ENCODE measurements around the gene C1QTNF1. TPM values are rescaled to one million over a fixed set of nuclear protein-coding genes. Genes with fewer than 3 reads are reported as not detected.

Gene C1QTNF1, protein sequence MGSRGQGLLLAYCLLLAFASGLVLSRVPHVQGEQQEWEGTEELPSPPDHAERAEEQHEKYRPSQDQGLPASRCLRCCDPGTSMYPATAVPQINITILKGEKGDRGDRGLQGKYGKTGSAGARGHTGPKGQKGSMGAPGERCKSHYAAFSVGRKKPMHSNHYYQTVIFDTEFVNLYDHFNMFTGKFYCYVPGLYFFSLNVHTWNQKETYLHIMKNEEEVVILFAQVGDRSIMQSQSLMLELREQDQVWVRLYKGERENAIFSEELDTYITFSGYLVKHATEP
- total RNA-seq (2014; rRNA removed; shearing (Covaris generic)) = 33.0 and 42.5 TPM in 2 replicates

DNA sequence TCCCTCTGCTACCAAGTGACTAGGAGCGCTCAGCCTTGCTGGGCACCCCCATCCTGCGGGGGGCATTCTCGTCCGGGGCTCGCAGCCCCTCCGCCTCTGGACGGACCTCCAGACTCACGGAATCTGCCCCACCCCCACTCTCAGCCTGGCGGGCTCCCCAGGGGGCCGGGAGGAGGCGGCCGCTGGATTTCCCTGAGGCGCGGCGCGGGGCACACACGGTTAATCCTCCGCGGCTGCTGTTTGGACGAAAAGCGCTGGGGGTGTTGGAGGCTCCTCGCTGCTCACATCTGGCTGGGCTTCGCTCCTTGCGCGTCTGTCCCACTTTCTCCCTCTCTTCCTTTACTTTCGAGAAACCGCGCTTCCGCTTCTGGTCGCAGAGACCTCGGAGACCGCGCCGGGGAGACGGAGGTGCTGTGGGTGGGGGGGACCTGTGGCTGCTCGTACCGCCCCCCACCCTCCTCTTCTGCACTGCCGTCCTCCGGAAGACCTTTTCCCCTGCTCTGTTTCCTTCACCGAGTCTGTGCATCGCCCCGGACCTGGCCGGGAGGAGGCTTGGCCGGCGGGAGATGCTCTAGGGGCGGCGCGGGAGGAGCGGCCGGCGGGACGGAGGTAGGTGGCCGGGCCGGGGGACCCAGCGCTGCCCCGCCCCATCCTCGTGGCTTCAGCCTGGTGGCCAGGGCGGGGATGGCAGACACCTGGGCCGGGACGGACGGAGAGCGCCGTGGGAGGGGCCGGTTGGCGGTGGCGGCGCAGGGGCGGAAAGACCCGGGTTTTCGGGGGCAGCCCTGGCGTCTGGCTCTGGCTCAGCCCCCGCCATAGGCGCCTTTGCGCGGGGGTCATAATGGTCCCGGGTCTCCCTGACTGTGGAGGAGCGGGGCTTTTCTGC lies at the start of gene C1QTNF1:
Gene C1QTNF1, plus strand, starts transcription at position 284 of the 886 bp plus-strand sequence. CDS start 19,800 bp downstream, outside the sequence.
- DNase-seq (ENCODE audit: low read depth) = peak; percentile 70

DNA sequence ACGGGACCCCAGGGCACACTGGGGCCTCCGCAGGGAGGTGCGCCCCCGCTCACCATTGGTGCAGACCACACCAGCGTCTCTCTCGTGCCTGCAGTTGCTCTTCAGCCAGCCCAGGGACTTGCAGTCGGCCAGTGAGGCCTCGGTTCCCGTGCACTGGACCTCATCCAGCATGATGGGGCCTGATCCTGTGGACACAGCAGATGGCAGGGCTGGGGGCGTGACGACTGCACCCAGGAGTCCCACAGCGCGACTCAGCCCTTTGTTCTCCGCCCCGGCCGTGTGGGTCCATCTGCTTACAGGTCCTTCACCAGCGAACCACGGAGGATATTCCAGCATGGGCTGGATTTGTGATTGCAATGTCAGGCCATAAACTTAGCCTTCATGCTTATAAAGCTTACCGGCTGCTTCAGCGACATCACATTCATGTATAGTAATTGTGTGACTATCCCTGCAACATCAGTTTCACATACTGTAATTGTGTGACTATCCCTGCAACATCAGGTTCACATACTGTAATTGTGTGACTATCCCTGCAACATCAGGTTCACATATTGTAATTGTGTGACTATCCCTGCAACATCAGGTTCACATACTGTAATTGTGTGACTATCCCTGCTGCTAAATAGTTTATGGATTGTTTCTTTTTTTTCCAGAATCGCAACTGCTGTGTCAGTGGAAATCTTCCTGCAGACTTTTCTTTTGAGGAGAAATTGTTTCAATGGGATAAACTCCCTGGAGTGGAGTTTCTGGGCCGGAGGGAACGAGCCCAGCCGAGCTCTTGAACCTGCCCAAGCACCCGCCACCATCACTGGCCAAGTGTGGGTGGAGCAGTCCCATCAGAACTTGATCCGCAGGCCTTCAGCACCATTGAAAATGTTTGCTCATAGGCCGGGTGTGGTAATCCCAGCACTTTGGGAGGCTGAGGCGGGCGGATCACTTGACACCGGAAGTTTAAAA lies 49.1 kb upstream of the C1QTNF1 start:
- no peak for DNase-seq (ENCODE audit: low read depth)

DNA sequence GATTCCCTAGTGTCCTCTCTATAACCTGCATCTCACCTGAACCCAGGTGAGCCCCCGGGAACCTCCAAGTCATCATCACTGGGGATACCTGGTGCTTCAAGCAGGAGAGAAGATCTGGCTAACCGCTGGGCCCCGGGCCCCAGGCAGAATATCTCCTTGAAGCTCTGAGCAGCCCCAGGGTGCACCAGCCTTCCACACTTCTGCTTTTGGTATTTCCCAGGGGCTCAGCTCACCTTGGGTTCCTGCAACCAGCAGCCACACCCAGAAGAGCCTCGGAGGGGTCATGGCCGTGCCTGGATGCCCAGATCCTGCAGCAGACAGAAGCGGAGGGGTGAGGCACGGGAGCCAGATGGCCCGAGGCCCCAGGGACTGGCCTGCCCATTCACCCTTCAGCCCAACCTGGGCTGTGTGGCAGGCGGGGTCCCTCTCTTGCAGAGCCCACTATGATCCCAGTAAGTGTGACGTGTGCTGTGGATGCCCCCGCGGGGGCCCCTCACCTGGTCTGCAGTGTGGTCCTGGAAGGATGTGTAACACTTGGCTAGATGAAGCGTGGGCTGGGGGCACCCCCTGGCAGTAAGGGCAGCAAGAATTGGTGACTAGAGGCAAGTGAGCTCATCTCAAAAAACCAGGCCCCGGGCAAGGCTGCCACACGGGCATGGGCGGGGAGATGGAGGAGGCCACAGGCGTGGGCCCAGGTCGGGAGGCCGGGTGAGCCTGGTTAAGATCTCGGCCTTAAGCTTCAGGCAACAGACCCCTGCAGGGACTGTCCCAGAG lies 46.9 kb upstream of the C1QTNF1 start:
- DNase-seq (ENCODE audit: low read depth) = no peak

DNA sequence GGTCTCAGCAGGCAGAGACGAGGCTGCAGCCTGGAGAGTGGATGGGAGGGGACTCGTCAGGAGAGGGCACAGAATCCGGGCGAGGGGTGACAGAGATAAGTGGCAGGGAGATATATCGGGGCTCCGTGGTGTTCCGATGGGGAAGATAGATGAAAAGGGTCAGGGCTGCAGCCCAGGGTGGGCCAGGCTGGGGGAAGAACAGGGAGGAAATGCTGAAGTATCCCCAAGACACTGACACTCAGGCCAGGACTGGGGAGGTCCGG lies 46.4 kb upstream of the C1QTNF1 start:
- no peak for DNase-seq (ENCODE audit: low read depth)

DNA sequence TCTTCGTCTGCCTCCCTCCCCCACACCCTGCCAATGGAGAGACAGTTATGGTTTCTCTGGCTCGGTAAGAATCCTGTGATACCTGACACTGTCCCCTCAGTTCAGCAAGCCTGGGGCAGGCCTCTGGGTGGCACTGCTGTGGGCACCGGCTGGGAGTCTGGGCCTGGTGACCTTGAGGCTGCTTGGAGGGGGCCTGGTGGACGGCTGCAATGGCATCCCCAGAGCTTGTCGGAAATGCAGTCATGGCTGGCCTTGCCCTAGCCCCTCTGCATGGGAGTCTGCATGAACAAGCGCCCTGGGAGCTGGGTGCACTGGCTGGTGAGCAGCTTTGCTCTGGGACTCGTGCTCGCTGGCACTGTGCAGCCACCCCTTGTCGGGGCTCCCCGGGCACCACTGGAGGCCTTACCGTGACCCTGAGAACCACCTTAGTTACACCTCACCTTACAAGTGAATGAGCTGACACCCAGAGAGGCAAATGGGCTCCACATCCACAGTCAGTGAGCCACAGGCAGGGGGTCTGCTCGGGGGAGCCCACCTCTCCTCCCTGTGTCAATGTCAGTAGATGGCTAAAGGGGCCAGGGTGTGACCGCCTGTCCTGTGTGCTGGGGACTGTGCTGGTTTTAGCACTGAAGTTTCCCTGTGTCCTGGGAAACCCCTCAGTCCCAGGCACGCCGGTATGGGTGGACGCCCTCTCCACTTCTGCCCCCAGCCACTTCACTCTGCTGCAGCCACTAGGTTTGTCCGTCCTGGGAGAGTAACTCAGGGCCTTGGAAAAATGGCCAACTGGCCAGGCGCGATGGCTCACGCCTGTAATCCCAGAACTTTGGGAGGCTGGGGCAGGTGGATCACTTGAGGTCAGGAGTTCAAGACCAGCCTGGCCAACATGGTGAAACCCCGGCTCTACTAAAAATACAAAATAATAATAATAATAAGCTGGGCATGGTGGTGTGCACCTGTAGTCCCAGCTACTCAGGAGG lies 45.7 kb upstream of the C1QTNF1 start:
- no peak for DNase-seq (ENCODE audit: low read depth)

DNA sequence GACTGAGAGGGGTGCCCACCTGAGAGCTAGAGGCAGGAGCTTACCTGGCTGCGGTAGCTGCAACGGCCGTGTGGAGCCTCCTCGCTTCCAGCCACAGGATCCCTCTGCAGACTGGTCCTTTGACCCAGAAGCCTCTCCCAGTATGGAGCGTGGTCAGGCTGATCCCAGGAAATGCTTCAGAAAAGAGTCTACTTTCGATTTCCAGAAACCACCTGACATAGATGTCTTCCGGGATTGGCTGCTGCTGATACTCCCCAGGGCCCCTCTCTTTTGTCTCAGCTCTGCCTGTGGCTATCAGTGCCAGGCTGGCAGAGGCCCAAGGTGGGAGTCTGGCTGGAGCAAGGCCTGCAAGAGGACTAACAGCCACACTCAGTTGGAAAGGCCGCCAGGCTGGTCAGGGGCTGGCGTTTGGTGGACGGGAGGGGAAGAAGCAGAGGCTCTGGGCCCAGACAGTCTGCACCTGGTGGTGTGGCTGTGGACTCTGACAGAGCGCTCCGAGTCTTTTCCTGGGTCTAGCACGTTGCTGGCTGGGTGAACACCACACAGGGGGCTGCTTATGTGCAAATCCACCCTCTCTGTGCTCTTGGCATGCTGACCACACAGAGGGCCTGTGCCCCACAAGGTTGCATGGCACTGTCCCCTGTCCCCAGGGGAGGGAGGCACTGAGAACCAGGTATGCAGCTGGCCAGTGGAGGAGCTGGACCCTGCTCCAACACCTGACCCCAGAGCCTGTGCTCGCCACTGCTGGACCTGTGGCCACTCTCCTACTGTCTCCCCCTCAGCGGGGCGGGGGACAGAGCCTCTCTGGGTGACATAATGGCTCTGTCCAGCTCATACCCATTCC lies 44.0 kb upstream of the C1QTNF1 start, which contains the start of gene LGALS3BP:
Gene LGALS3BP, minus strand, starts transcription at position 144 of the 844 bp plus-strand sequence. CDS start 2,732 bp downstream, outside the sequence.
- DNase-seq (ENCODE audit: low read depth) = peak; percentile 91

DNA sequence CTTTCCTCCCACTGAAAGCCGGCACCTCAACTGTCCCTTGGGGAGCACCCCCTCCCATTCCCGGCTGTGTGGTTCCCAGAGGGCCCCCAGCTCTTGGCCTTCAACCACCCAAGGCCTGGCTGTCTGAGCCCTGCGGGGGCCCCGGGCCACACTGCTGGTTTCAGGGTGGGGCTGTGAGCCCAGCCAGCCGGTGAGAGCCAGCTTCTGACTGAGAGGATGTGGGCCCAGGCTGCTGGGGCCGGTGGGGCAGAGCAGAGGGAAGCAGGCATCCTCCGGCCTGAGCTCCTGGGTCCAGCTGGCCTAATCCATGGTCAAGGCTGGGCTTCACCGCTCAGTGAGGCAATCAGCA lies 43.4 kb upstream of the C1QTNF1 start:
- no peak for DNase-seq (ENCODE audit: low read depth)

DNA sequence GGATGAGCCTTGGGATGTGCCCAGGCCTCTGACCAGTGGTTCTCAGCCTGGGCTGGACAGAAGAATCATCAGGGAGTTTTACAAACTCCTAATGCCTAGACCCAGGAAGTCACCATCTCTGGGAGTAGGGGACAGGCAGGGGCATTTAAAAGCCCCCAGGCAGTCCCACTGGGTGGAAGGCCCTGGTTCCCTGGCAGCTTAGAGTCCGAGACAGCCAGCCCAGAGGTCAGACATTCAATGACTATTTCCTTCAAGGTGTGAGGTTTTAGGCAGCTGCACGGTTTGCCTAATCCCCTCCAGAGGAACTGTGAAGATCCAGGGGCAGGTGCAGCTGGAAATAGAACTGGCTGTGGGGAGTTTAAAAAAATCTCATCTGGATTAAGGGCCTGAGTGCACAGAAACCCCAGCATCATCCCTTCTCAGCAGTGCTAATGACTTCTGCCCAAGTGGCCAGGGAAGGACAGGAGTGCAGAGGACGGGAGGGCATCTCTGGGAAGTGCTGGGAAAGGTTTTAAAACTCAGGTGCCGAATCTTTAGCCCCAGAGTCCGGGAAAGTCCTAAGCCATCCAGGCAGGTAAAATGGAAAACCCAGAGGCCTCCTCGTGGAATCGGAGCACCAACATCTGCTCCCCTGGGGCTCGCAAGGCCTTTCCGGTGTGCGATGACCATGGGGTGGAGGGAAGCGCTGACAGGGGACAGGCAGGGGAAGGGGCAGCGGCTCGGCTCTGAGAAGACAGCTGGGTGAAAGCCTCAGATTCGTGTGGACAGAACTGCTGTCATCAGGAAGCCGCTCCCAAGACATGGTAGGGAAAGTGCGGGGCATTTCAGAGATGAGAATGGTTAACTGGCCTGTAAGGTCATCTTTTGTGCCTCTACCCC lies 42.7 kb upstream of the C1QTNF1 start:
- no peak for DNase-seq (ENCODE audit: low read depth)

DNA sequence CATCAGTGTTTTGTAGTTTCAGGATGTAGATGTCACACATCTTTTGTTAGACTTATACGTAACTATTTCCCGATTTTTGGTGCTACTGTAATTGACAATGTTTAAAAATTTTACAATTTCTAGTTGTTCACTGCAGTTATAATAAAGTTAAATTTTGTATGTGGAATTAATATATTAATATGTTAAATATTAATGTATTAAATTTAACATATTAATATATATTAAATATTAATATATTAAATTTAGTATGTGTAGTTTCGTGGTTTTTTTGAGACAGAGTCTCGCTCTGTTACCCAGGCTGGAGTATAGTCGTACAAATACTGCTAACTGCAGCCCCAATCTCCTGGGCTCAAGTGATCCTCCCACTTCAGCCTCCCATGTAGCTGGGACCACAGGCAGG lies 38.6 kb upstream of the C1QTNF1 start:
- no peak for DNase-seq (ENCODE audit: low read depth)

DNA sequence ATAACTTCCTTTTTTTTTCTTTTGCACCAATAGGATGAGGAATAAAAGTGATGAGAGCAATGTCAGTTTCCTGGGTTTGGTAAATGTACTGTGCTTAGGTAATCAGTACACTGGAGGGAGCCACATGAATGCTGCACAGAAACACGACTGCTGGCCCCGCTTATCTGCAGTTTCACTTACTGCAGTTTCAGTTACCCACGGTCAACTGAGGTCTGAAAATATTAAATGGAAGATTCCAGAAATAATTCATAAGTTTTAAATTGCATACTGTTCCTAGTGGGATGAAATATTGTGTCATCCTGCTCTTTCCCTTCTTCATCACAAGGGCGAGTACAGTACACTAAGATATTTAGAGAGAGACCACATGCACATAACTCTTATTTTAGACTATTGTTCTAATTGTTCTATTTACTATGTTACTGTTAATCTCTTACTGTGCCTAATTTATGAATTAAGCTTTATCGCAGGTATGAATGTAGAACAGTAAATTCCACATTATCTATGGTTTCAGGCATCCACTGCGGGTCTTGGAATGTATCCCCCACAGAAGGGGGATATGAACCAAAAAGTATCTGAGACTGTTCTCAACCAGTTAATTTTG lies 37.8 kb upstream of the C1QTNF1 start:
- no peak for DNase-seq (ENCODE audit: low read depth)

DNA sequence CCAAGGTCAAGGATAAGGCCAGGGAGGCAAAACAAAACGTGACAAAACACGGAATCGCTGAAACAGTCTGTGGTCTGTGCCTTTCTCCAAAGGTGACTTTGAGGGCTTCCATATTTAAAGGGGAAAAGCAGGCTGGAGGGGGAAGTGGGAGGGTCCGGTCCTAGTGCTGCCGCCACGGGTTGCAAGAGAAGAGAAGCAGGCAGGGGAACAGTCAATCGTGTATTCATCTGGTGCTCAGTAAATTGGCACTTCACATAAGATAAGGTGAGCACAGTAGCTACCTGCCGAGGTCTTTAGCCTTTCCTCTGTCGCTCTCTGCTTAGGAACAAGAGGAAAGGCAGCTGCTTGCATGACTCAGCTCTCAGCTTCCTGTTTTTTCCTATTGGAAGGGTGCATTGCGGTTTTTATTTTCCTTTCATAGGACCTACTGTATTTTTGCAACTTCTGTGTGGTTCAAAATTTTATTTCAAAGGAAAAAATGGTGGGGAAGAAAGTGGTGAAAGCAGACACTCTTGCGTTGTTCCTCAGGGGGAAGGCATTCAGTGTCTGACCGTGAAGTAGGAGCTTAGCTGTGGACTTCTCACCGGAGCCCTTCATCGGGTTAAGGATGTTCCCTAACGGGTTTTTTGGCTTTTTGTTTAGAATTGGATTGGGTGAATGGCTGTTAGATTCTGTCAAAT lies 37.2 kb upstream of the C1QTNF1 start:
- peak; percentile 63 for DNase-seq (ENCODE audit: low read depth)

DNA sequence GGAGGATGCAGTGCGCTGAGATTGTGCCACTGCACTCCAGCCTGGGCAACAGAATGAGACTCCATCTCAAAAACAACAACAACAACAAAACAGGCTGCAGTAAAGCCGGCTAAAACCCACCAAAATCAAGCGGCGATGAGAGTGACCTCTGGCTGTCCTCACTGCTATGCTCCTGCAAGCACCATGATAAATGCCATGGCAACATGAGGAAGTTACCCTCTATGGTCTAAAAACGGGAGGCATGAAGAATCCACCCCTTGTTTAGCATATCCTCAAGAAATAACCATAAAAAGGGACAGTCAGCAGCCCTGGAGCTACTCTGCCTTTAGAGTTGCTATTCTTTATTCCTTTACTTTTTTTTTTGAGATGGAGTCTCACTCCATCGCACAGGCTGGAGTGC lies 35.8 kb upstream of the C1QTNF1 start:
- DNase-seq (ENCODE audit: low read depth) = no peak

DNA sequence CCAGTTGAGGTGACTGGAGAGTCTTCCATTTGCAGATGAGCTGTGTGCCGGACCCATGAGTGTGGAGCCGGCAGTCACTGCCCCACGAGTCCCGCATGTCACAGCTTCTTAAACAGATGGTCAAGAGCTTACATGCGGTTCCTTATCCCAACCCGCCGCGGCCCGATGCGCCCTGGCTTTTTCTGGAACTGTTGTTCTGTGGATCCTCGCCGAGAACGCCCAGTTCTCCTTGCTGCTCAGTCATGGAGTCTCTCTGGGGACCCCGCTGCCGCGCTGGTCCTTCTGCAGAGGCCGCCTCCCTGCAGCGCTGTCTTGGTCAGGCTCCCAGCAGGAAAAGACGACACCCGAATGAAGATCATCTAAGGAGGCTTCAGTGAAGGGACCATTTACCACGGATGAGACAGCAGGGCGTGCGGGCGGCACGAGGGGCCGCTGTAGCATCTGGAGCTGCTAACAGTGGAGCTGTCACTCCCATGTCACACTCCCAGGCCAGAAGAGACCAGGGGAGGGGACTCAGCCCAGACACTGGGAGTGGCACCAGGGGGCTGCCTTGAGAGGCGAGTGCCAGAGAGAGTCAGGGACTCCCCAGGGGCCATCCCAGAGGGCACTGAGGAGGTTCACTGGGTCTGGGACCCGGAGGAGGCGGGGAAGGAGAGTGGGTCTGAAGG lies 33.5 kb upstream of the C1QTNF1 start:
- DNase-seq (ENCODE audit: low read depth) = no peak

DNA sequence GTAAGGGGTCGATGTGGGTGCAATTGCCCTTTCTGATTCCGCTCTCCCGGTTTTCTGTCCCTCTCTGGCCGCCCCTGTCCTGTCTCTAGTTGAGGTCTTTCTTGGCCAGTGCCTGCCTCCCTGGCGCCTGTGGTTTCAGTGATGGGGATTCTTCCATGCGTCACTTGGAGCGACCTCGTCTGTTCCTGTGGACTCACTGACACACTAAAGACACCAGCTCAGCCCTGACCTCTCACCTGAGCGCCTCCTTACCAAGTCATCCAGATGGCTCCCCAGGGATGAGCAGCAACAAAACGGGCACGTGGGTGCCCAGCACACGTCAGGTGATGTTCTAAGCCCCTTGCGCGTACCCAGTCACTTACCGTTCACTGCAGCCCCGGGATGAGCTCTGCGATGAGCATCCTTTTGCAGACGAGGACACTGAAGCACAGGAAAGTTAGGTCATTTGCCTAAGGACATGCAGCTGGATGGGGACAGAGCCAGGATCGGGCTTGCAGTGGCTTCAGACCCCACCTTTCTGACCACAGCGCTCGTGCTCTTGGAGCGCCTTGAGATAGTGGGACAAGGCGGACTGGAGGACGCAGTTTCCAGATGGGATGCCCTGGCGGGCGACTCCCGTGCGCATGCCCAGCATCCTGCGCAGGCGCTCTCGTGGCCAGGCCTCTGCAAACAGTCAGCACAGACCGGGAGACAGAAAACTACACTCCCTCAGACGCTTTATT lies 32.8 kb upstream of the C1QTNF1 start:
- DNase-seq (ENCODE audit: low read depth) = no peak

DNA sequence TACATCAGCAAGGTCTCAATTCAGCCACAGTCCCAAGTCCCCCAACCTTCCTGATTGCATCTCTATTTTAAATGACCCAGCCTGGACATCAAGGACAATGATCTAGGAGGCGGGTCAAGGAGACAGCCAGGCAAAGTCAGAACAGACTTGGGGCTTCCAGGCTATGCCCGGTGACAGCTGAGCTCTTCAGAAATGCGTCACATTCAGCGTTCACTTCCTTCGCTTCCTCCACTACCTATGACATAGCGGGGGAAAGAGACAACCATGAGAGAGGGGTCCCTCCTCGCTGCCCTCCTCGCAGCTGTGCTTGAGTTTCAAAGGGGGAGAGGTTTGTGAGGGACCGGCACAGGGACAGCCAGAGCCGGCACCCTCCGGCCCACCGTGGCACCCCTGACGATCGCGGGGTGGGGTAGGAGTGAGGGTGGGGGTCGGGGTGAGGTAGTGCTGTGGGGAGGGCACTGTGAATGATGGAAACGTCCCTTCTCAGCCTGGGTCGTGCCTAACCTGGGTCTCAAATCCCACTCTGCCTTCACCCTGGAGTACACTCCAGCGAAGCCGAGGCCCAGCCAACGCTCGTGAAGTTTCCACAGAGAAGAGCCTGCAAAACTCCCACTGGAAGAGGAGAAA lies 31.9 kb upstream of the C1QTNF1 start:
- no peak for DNase-seq (ENCODE audit: low read depth)

Data from Daoy (cell line).